ENCODE results near the gene MSH3.

GRCh38 chr5:80764786-80765185 is 110.3 kb downstream of the MSH3 start:
- no peak for TF ChIP-seq EP300 (IDR thresholded peaks at IDR 0.05; ENCODE audit: borderline replicate concordance)
- TF ChIP-seq TAF1 (IDR thresholded peaks at IDR 0.05; ENCODE audit: low read depth), result no peak
- TF ChIP-seq CEBPB (IDR thresholded peaks at IDR 0.05), result no peak
- TF ChIP-seq MAX (IDR thresholded peaks at IDR 0.05), result no peak
- TF ChIP-seq RAD21 (IDR thresholded peaks at IDR 0.05; ENCODE audit: low read depth), result no peak
- no peak for TF ChIP-seq USF1 (IDR thresholded peaks at IDR 0.05)
- TF ChIP-seq EGR1 (IDR thresholded peaks at IDR 0.05), result no peak
- no peak for TF ChIP-seq NFIC (IDR thresholded peaks at IDR 0.05)
- TF ChIP-seq ZBTB7A (IDR thresholded peaks at IDR 0.05; ENCODE audit: low read depth), result no peak
- no peak for TF ChIP-seq REST (IDR thresholded peaks at IDR 0.05; ENCODE audit: low read depth)
- TF ChIP-seq TEAD4 (IDR thresholded peaks at IDR 0.05), result no peak
- no peak for TF ChIP-seq YY1 (IDR thresholded peaks at IDR 0.05; ENCODE audit: low read depth)
